ENCODE results near the gene RYR2.
"Not testable (repeated sequence)": the region's sequence is repeated elsewhere in the genome, so short reads cannot be mapped to it uniquely, and the experiment has no call there.

RYR2 gene

GRCh38 chr1:237371477-237371876 lies 329.5 kb downstream of the RYR2 start:
- not testable (repeated sequence) for H3K4me1 ChIP-seq; DNase-seq (ENCODE audit: low spot score in 2 of 2); H3K27me3 ChIP-seq (ENCODE audit: low read depth); H3K4me3 ChIP-seq; H3K9me3 ChIP-seq; H3K36me3 ChIP-seq (replicated peaks)
- in situ Hi-C loops (cut with MboI; ENCODE audit: low sequenced_read_pairs) = loop anchor here (25.0 kb wide), 1 partner anchor 109 kb away; no protein-coding TSS in a partner anchor

GRCh38 chr1:237383791-237384190 lies 341.8 kb downstream of the RYR2 start:
- no peaks in the 10 kb centered on the region for H3K9me3 ChIP-seq
- no peaks in the 10 kb centered on the region for H3K36me3 ChIP-seq (replicated peaks)
- H3K27me3 ChIP-seq (ENCODE audit: low read depth) = peaks cover 3% of the 10 kb centered on the region; the same call in 1 of the 2 replicates
- H3K4me1 ChIP-seq = no peaks in the 10 kb centered on the region
- in situ Hi-C loops (cut with MboI; ENCODE audit: low sequenced_read_pairs) = loop anchor here (25.0 kb wide), 3 partner anchors 346 to 746 kb away; partner anchors contain the start of gene RYR2
- DNase-seq (ENCODE audit: low spot score in 2 of 2) = no peak
- no peak overlapping the region for H3K4me3 ChIP-seq

- Histone ChIP-seq H3K9me3 (no peaks in the 10 kb centered on the region), H3K4me3 (no peak overlapping the region), H3K4me1 (no peaks in the 10 kb centered on the region), H3K27me3 (ENCODE audit: low read depth) (peaks cover 3% of the 10 kb centered on the region; the same call in 1 of the 2 replicates), H3K36me3 (replicated peaks) (no peaks in the 10 kb centered on the region)
- no peak for DNase-seq (ENCODE audit: low spot score in 2 of 2)
- in situ Hi-C loops (cut with MboI; ENCODE audit: low sequenced_read_pairs) = loop anchor here (25.0 kb wide), 3 partner anchors 347 to 747 kb away; partner anchors contain the start of gene RYR2
Measured at GRCh38 chr1:237384213-237384612, 342.2 kb downstream of the RYR2 start.

GRCh38 chr1:237386362-237387143 lies 344.6 kb downstream of the RYR2 start:
- peaks cover 3% of the 10 kb centered on the region for H3K27me3 ChIP-seq (ENCODE audit: low read depth)
- in situ Hi-C loops (cut with MboI; ENCODE audit: low sequenced_read_pairs) = loop anchor here (25.0 kb wide), 3 partner anchors 349 to 749 kb away; partner anchors contain the start of gene RYR2
- H3K4me3 ChIP-seq = no peak overlapping the region
- H3K36me3 ChIP-seq (replicated peaks) = no peaks in the 10 kb centered on the region
- peak in 1 of 2 experiments; percentile 51 for DNase-seq (ENCODE audit: low spot score in 2 of 2)
- no peaks in the 10 kb centered on the region for H3K9me3 ChIP-seq
- no peaks in the 10 kb centered on the region for H3K4me1 ChIP-seq

- in situ Hi-C loops (cut with MboI; ENCODE audit: low sequenced_read_pairs) = loop anchor here (25.0 kb wide), 3 partner anchors 350 to 750 kb away; partner anchors contain the start of gene RYR2
- Histone ChIP-seq H3K4me3 (no peak overlapping the region), H3K4me1 (no peaks in the 10 kb centered on the region), H3K9me3 (no peaks in the 10 kb centered on the region), H3K36me3 (replicated peaks) (no peaks in the 10 kb centered on the region), H3K27me3 (ENCODE audit: low read depth) (peaks cover 3% of the 10 kb centered on the region)
- DNase-seq (ENCODE audit: low spot score in 2 of 2) = no peak
Measured at GRCh38 chr1:237387144-237387505, 345.1 kb downstream of the RYR2 start.

- DNase-seq (ENCODE audit: low spot score in 2 of 2) = no peak
- in situ Hi-C loops (cut with MboI; ENCODE audit: low sequenced_read_pairs) = loop anchor here (25.0 kb wide), 3 partner anchors 354 to 754 kb away; partner anchors contain the start of gene RYR2
- Histone ChIP-seq H3K27me3 (ENCODE audit: low read depth) (peaks cover 3% of the 10 kb centered on the region), H3K9me3 (no peaks in the 10 kb centered on the region), H3K4me3 (no peak overlapping the region), H3K4me1 (peaks cover 1% of the 10 kb centered on the region; the same call in 1 of the 2 replicates), H3K36me3 (replicated peaks) (no peaks in the 10 kb centered on the region)
Measured at GRCh38 chr1:237390823-237391222, 348.8 kb downstream of the RYR2 start.

GRCh38 chr1:237393632-237394031 lies 351.6 kb downstream of the RYR2 start:
- no peak overlapping the region for H3K4me3 ChIP-seq
- no peaks in the 10 kb centered on the region for H3K36me3 ChIP-seq (replicated peaks)
- DNase-seq (ENCODE audit: low spot score in 2 of 2) = no peak
- H3K4me1 ChIP-seq = peaks cover 6% of the 10 kb centered on the region; the same call in 1 of the 2 replicates
- no peaks in the 10 kb centered on the region; the same call in 1 of the 2 replicates for H3K27me3 ChIP-seq (ENCODE audit: low read depth)
- no peaks in the 10 kb centered on the region; the same call in 1 of the 2 replicates for H3K9me3 ChIP-seq
- in situ Hi-C loops (cut with MboI; ENCODE audit: low sequenced_read_pairs) = loop anchor here (25.0 kb wide), 3 partner anchors 356 to 756 kb away; partner anchors contain the start of gene RYR2

GRCh38 chr1:237394281-237394680 lies 352.3 kb downstream of the RYR2 start:
- H3K4me3 ChIP-seq = no peak overlapping the region
- no peaks in the 10 kb centered on the region for H3K36me3 ChIP-seq (replicated peaks)
- no peak for DNase-seq (ENCODE audit: low spot score in 2 of 2)
- in situ Hi-C loops (cut with MboI; ENCODE audit: low sequenced_read_pairs) = loop anchor here (25.0 kb wide), 3 partner anchors 357 to 757 kb away; partner anchors contain the start of gene RYR2
- H3K9me3 ChIP-seq = no peaks in the 10 kb centered on the region; the same call in 1 of the 2 replicates
- no peaks in the 10 kb centered on the region; the same call in 1 of the 2 replicates for H3K27me3 ChIP-seq (ENCODE audit: low read depth)
- H3K4me1 ChIP-seq = peaks cover 6% of the 10 kb centered on the region; the same call in 1 of the 2 replicates

GRCh38 chr1:237396426-237396825 lies 354.4 kb downstream of the RYR2 start:
- in situ Hi-C loops (cut with MboI; ENCODE audit: low sequenced_read_pairs) = loop anchor here (25.0 kb wide), 3 partner anchors 359 to 759 kb away; partner anchors contain the start of gene RYR2
- no peaks in the 10 kb centered on the region; the same call in 1 of the 2 replicates for H3K27me3 ChIP-seq (ENCODE audit: low read depth)
- no peak for DNase-seq (ENCODE audit: low spot score in 2 of 2)
- H3K36me3 ChIP-seq (replicated peaks) = no peaks in the 10 kb centered on the region
- no peaks in the 10 kb centered on the region; the same call in 1 of the 2 replicates for H3K9me3 ChIP-seq
- H3K4me3 ChIP-seq = no peak overlapping the region
- peaks cover 6% of the 10 kb centered on the region; the same call in 1 of the 2 replicates for H3K4me1 ChIP-seq

- in situ Hi-C loops (cut with MboI; ENCODE audit: low sequenced_read_pairs) = loop anchor here (25.0 kb wide), 3 partner anchors 361 to 761 kb away; partner anchors contain the start of gene RYR2
Measured at GRCh38 chr1:237398751-237399150, 356.8 kb downstream of the RYR2 start.

GRCh38 chr1:237405912-237406311 lies 363.9 kb downstream of the RYR2 start:
- H3K4me3 ChIP-seq = no peak overlapping the region
- in situ Hi-C loops (cut with MboI; ENCODE audit: low sequenced_read_pairs) = no loop called here
- H3K4me1 ChIP-seq = peaks cover 5% of the 10 kb centered on the region; the same call in 1 of the 2 replicates
- no peaks in the 10 kb centered on the region for H3K9me3 ChIP-seq
- no peaks in the 10 kb centered on the region for H3K27me3 ChIP-seq (ENCODE audit: low read depth)
- H3K36me3 ChIP-seq (replicated peaks) = no peaks in the 10 kb centered on the region
- no peak for DNase-seq (ENCODE audit: low spot score in 2 of 2)

More at GRCh38 chr1:237398751-237399150, 356.8 kb downstream of the RYR2 start:
- H3K36me3 ChIP-seq (replicated peaks) = no peaks in the 10 kb centered on the region
- no peaks in the 10 kb centered on the region for H3K27me3 ChIP-seq (ENCODE audit: low read depth)
- no peak for DNase-seq (ENCODE audit: low spot score in 2 of 2)
- no peaks in the 10 kb centered on the region; the same call in 1 of the 2 replicates for H3K9me3 ChIP-seq
- no peak overlapping the region for H3K4me3 ChIP-seq
- H3K4me1 ChIP-seq = peaks cover 11% of the 10 kb centered on the region; the same call in 1 of the 2 replicates

- H3K4me1 ChIP-seq = peaks cover 18% of the 10 kb centered on the region
- in situ Hi-C loops (cut with MboI; ENCODE audit: low sequenced_read_pairs) = no loop called here
- no peak overlapping the region for H3K4me3 ChIP-seq
Measured at GRCh38 chr1:237411621-237412020, 369.6 kb downstream of the RYR2 start.

GRCh38 chr1:237416924-237417655 lies 375.1 kb downstream of the RYR2 start:
- Histone ChIP-seq H3K36me3 (replicated peaks) (no peaks in the 10 kb centered on the region), H3K27me3 (ENCODE audit: low read depth) (no peaks in the 10 kb centered on the region), H3K4me1 (peaks cover 8% of the 10 kb centered on the region), H3K9me3 (no peaks in the 10 kb centered on the region), H3K4me3 (no peak overlapping the region)
- in situ Hi-C loops (cut with MboI; ENCODE audit: low sequenced_read_pairs) = no loop called here
- DNase-seq (ENCODE audit: low spot score in 2 of 2) = no peak

More at GRCh38 chr1:237411621-237412020, 369.6 kb downstream of the RYR2 start:
- DNase-seq (ENCODE audit: low spot score in 2 of 2) = peak; percentile 46 to 81
- H3K9me3 ChIP-seq = no peaks in the 10 kb centered on the region
- no peaks in the 10 kb centered on the region for H3K36me3 ChIP-seq (replicated peaks)
- H3K27me3 ChIP-seq (ENCODE audit: low read depth) = no peaks in the 10 kb centered on the region

Data from HAP-1 (cell line).